K562 (cell line): ENCODE results near the gene MED28.

Source experiments
- ETV5 ChIP-seq: sonication (generic); formaldehyde crosslinking; IDR thresholded peaks from 2 replicates; pipeline ENCODE4 v1.4.0; 2020; ENCODE audit warnings: low read depth, mild to moderate bottlenecking, missing genetic modification reagents
- MTA3 ChIP-seq: fragments of 450-650 bp; formaldehyde crosslinking; IDR thresholded peaks from 2 replicates; pipeline ENCODE4 v1.6.1; 2017; ENCODE audit warnings: mild to moderate bottlenecking, borderline replicate concordance
- SNIP1 ChIP-seq: fragments of 450-650 bp; IDR thresholded peaks from 2 replicates; pipeline ENCODE4 v1.7.1; 2017; ENCODE audit warnings: low read depth, mild to moderate bottlenecking
- TAF1 ChIP-seq: IDR thresholded peaks from 2 replicates; pipeline ENCODE4 v1.6.1; 2011; ENCODE audit warnings: mild to moderate bottlenecking, low read length, moderate library complexity; ENCODE audit not compliant: insufficient read depth, control insufficient read depth, severe bottlenecking; ENCODE audit errors: extremely low read depth
- TF ChIP-seq, protein P1 (sequence below), 3 experiments: IDR thresholded peaks in 2 of 3; conservative IDR thresholded peaks in 1 of 3; 2 replicates each; pipeline ENCODE4 v1.5.1; 2011 to 2012; ENCODE audit warnings: low read length in 3 of 3, mild to moderate bottlenecking in 3 of 3, control low read depth in 2 of 3, improper control_type of control experiment in 1 of 3, inconsistent platforms in 1 of 3, low read depth in 1 of 3, mixed read lengths in 1 of 3, moderate library complexity in 1 of 3; ENCODE audit not compliant: insufficient read depth in 2 of 3

DNA sequence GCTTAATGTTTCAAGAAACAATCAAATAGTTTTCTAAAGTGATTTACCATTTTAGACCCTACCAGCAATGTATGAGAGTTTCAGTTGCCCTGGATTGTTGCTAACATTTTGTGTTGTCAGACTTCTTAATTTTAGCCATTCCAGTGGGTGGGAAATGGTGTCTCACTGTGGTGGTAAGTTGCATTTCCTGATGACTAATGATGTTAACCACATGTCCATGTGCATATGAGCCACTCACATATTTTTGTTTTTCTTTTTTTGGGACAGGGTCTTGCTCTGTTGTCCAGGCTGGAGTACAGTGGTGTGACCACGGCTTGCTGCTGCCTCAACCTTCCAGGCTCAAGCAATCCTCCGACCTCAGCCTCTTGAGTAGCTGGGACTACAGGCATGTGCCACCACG, 48.3 kb downstream of the MED28 start:
- TF ChIP-seq ETV5 (CRISPR knock-in tag) (no peak), TAF1 (no peak), MTA3 (no peak), SNIP1 (no peak)
- TF ChIP-seq, protein P1, sequence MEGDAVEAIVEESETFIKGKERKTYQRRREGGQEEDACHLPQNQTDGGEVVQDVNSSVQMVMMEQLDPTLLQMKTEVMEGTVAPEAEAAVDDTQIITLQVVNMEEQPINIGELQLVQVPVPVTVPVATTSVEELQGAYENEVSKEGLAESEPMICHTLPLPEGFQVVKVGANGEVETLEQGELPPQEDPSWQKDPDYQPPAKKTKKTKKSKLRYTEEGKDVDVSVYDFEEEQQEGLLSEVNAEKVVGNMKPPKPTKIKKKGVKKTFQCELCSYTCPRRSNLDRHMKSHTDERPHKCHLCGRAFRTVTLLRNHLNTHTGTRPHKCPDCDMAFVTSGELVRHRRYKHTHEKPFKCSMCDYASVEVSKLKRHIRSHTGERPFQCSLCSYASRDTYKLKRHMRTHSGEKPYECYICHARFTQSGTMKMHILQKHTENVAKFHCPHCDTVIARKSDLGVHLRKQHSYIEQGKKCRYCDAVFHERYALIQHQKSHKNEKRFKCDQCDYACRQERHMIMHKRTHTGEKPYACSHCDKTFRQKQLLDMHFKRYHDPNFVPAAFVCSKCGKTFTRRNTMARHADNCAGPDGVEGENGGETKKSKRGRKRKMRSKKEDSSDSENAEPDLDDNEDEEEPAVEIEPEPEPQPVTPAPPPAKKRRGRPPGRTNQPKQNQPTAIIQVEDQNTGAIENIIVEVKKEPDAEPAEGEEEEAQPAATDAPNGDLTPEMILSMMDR (IDR thresholded peaks at IDR 0.05 in 2 of 3, conservative IDR thresholded peaks at IDR 0.05 in 1 of 3; ENCODE audit: insufficient read depth in 2 of 3, low read depth in 1 of 3, low read length in 3 of 3): no peak
